NCI-H526 treated with DMSO at 0.1 percent for 48 hours (cell line): ENCODE data around the gene WIPI1.

Experiments used
- DNase-seq: peaks from one replicate; lab custom pipeline; 2025; lab: John Stamatoyannopoulos, UW

Gene WIPI1

GRCh38 chr17:68460715-68461114, 3.4 kb upstream of the WIPI1 start:
- DNase-seq = no peak

- no peak for DNase-seq
These were observed 2.9 kb upstream of the WIPI1 start for GRCh38 chr17:68460146-68460545.

GRCh38 chr17:68459037-68459639, 1.8 kb upstream of the WIPI1 start:
- DNase-seq = no peak

DNA sequence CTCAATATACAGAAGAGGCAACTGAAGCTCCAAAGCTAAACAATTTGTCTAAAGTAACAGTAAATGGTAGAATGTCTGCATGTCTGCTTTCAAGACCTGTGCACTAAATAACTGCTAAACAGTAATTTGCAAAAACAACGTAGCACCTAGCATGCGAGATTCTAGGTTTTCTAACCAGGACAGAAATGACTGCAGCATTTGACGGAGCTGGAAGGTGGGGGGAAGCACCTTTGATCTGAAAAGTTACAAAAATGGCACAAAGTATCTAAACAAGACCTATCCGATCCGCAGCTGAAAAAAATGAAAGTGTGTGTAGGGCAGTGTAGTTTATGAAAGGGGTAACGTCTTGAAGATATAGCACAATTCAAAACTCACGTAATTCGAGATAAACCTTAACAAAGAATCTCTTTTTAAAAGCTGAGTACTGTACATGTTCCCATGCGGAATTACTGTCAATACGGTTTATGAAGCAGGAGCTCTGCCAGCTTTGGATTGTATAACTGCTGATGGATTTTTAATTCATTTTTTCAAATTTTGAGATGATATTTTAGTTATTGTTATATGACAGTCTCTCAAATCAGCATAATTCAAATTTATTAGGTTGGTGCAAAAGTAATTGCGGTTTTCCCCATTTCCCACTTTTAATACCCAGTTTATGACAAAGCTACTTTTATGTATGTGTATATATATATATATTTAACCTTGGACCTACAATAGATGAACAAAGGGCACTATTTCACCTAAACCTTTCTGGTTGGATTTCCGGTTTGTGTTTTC, 1.2 kb upstream of the WIPI1 start:
- no peak for DNase-seq

DNA sequence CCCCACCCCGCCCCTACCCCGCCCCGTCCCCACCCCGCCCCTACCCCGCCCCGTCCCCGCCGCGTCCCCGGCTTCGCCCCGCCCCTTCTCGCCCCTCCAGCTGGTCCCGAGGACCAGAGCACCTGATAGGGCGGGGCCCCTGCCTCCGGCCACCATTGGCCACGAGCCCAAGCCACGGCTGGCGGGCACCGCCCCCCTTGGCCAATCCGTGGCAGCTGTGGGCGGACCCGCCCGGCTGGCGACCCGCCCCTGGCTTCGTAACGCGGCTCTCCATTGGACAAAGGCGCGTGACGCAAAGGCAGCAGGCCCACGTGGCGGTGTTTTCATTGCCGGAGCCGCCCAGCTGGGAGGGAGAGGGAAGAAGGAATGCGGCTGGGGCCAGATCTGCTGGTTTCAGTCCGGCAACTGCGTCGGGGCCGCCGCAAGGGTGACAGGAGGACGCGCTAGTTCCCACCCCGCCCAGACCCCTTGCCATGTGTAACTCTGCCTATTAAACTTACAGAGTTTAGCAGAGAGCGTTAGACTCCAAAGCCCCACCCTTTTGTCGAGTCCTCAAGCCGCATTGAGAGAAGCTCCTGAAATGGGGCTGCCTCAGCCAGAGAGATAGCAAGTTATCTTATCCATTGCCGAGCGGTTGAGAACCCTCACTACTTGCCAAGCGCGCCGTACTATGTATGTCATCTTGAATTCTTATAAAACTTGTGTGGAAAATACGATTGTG, 403 bp upstream of the WIPI1 start:
- DNase-seq = peak; percentile 92

DNA sequence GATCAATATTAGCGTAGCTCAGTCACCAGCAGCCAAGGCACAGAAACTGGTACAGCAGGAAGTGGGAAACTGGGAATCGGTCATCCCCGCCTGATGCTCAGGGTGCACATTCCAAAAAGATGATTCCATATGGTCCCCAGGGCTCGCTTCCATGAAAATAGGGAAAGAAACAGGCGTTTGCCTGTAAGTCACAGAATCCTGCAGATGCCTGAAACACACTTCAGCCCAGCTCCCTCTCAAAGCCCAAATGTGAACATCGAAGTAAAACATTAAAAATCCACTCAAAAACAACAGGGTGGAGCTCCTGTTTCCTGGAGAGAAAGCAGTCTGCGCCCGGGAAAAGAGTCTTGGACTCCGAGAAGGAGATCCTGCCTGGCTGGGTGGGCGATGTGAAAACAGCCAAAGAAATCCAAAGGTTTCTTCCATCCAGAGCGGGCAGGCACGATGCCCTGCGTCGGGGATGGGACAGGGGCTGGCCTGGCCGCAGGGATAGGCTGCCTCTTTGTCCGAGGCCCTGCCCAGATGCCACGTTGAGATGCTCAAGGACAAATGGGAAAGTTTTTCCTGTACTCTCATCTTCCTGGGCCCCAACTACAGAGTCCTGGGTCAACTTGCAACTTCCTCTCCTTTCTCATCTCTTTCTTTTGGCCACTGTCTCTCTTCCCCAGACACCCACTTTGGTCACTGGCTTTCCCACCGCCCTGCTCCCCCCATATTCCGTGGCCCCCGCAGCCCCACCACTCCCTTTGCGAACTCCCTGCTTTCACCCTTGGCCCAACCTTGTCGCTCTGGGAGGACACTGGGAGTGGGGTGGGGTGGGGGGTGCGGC, 743 bp downstream of the WIPI1 start:
- DNase-seq = no peak

GRCh38 chr17:68455901-68456338, 1.4 kb downstream of the WIPI1 start:
- no peak for DNase-seq

DNA sequence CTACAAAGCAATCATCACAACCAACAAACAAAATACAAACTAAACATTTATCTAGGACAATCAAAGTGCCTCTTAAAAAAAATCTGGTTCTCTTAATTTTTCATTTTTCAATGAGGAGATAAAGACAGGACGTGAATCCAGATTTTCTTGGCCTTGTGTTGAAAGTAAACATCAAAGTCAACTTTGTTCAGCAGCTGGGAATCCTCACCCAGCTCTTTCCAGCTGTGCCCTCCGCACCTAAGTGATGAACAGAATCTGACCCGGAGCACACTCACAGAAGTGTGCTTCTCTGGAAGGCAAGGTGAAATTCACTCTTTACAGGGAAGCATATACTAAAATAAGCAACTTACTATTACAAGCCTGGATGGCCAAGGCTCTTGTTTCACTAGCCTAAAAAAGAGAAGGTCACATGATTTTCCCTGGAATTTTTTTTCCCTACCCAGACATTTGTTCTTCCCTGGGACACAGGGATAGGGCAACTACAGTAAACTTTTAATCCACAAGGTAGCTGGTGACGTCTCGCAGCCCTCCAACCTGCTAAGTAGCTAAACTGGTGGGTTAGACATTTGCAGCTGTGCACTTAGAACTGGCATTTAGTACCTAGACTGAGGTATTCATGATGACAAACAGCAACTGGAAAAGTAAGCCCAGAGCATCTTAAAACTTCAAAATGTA, 3.2 kb downstream of the WIPI1 start:
- no peak for DNase-seq

GRCh38 chr17:68452724-68453290, 4.5 kb downstream of the WIPI1 start:
- no peak for DNase-seq

GRCh38 chr17:68451670-68452354, 5.5 kb downstream of the WIPI1 start:
- DNase-seq = no peak

DNA sequence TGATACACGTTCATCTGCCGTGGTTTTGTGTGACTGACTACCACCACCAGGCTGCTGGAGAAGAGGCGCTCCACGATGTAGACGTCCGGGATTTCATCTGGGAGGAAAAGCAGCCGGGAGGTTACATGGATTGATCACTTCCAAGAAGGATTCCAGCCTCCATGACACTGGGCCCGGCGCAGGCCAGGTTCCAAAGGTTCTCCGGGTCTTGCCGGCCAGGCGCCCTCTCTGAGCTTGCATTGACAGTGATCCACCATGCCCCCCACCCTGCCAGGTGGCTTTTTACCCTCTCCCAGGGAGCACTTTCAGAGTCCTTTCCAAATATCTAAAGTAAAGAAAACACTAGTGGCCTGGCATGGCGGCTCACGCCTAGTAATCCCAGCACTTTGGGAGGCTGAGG, 6.5 kb downstream of the WIPI1 start:
- DNase-seq = no peak

- DNase-seq = peak; percentile 46
These were observed 6.9 kb downstream of the WIPI1 start for GRCh38 chr17:68450391-68450790.

DNA sequence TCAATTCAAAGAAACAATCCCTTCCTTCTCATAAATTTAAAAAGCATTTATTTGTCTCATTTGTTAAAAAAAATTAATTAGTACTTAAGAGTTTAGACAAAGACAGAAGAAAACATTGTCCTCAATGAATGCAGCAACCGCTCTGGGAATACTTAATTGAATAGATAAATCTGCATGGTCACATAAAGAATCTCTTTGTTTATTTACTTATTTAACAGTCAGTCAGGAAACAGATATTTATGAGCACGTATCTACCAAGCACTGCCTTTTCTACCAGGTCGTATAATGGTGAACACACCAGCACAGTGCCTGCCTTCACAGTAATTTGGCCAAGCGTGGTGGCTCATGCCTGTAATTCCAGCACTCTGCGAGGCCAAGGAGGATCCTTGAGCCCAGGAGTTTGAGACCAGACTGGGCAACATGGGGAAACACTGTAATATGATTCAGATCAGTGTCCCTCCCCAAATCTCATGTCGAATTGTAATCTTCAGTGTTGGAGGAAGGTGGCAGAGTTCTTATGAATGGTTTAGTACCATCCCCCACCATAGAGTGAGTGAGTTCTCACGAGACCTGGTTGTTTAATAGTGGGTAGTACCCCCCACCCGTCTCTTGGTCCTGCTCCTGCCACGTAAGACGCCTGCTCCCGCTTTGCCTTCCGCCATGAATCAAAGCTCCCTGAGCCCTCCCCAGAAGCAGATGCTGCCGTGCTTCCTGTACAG, 8.1 kb downstream of the WIPI1 start:
- peak; percentile 15 for DNase-seq

- no peak for DNase-seq
These were observed 10.7 kb downstream of the WIPI1 start for GRCh38 chr17:68446626-68447041.

GRCh38 chr17:68445671-68446070, 11.6 kb downstream of the WIPI1 start:
- no peak for DNase-seq

GRCh38 chr17:68443972-68444464, 13.3 kb downstream of the WIPI1 start:
- DNase-seq = no peak

GRCh38 chr17:68441070-68441770, 16.1 kb downstream of the WIPI1 start:
- no peak for DNase-seq

GRCh38 chr17:68440526-68440925, 16.8 kb downstream of the WIPI1 start:
- DNase-seq = no peak

- DNase-seq = no peak
These were observed 17.5 kb downstream of the WIPI1 start for GRCh38 chr17:68439656-68440290.
